HepG2 (cell line): ENCODE data around the gene TAMALIN.

Source experiments
- POLR2A ChIP-seq, 2 experiments: IDR thresholded peaks; 2 replicates each; pipeline ENCODE4 v1.6.1; 2011; ENCODE audit warnings: low read depth in 2 of 2, low read length in 2 of 2, mild to moderate bottlenecking in 1 of 2, moderate library complexity in 1 of 2; ENCODE audit not compliant: insufficient read depth in 1 of 2
- SIN3A ChIP-seq: IDR thresholded peaks from 2 replicates; pipeline ENCODE4 v1.6.1; 2011; ENCODE audit warnings: low read depth, mild to moderate bottlenecking, control low read depth, low read length, borderline replicate concordance
- ZBTB7A ChIP-seq: sonication (generic); formaldehyde crosslinking; IDR thresholded peaks from 2 replicates; pipeline ENCODE4 v1.8.0; 2022; ENCODE audit warnings: mild to moderate bottlenecking, missing genetic modification reagents
- ZNF274 ChIP-seq: sonication (generic); formaldehyde crosslinking; IDR thresholded peaks from 2 replicates; pipeline ENCODE4 v1.5.1; 2020; ENCODE audit warnings: mild to moderate bottlenecking, missing genetic modification reagents
- ZNF317 ChIP-seq: sonication (generic); formaldehyde crosslinking; IDR thresholded peaks from 2 replicates; pipeline ENCODE4 v1.5.0; 2020; ENCODE audit warnings: mild to moderate bottlenecking, missing genetic modification reagents
- ZNF33B ChIP-seq: sonication (generic); formaldehyde crosslinking; IDR thresholded peaks from 2 replicates; pipeline ENCODE4 v1.5.1; 2020; ENCODE audit warnings: mild to moderate bottlenecking, missing genetic modification reagents
- ZNF570 ChIP-seq: sonication (generic); formaldehyde crosslinking; IDR thresholded peaks from 2 replicates; pipeline ENCODE4 v1.4.0; 2020; ENCODE audit warnings: mild to moderate bottlenecking, missing genetic modification reagents, borderline replicate concordance
- TF ChIP-seq, protein P1 (sequence below): sonication (generic); formaldehyde crosslinking; IDR thresholded peaks from 2 replicates; pipeline ENCODE4 v1.4.0; 2020; ENCODE audit warnings: missing genetic modification reagents
- TF ChIP-seq, protein P2 (sequence below): sonication (generic); formaldehyde crosslinking; IDR thresholded peaks from 2 replicates; pipeline ENCODE4 v1.5.0; 2020; ENCODE audit warnings: mild to moderate bottlenecking, missing genetic modification reagents, moderate library complexity
- TF ChIP-seq, protein P3 (sequence below): IDR thresholded peaks from 2 replicates; pipeline ENCODE4 v1.6.1; 2016

DNA sequence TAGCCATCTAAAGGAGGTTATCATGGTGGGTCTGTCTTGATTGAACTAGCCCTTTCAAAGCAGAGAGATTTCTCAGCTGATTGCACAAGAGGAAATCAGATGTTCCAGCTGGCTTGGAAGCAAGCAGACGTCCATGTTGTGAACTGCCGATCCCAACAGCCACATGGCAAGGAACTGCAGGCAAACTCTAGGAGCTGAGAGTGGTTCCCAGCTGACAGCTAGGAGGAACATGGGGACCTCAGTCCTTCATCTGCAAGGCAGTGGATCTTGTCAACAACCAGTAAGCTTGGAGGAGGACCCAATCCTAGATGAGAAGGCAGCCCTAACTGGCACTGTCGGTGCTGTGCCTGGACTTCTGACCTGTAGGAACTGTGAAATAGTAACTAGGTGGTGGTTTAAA is 47.5 kb upstream of the TAMALIN start:
- TF ChIP-seq, protein P1, sequence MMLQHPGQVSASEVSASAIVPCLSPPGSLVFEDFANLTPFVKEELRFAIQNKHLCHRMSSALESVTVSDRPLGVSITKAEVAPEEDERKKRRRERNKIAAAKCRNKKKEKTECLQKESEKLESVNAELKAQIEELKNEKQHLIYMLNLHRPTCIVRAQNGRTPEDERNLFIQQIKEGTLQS (CRISPR knock-in tag) = no peak
- TF ChIP-seq POLR2A (IDR thresholded peaks at IDR 0.05; ENCODE audit: insufficient read depth in 1 of 2, low read depth in 2 of 2, low read length in 2 of 2) = no peak
- TF ChIP-seq, protein P2, sequence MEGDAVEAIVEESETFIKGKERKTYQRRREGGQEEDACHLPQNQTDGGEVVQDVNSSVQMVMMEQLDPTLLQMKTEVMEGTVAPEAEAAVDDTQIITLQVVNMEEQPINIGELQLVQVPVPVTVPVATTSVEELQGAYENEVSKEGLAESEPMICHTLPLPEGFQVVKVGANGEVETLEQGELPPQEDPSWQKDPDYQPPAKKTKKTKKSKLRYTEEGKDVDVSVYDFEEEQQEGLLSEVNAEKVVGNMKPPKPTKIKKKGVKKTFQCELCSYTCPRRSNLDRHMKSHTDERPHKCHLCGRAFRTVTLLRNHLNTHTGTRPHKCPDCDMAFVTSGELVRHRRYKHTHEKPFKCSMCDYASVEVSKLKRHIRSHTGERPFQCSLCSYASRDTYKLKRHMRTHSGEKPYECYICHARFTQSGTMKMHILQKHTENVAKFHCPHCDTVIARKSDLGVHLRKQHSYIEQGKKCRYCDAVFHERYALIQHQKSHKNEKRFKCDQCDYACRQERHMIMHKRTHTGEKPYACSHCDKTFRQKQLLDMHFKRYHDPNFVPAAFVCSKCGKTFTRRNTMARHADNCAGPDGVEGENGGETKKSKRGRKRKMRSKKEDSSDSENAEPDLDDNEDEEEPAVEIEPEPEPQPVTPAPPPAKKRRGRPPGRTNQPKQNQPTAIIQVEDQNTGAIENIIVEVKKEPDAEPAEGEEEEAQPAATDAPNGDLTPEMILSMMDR (CRISPR knock-in tag) = no peak
- TF ChIP-seq, protein P3, sequence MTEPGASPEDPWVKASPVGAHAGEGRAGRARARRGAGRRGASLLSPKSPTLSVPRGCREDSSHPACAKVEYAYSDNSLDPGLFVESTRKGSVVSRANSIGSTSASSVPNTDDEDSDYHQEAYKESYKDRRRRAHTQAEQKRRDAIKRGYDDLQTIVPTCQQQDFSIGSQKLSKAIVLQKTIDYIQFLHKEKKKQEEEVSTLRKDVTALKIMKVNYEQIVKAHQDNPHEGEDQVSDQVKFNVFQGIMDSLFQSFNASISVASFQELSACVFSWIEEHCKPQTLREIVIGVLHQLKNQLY (CRISPR knock-in tag) = no peak
- TF ChIP-seq SIN3A = no peak
- TF ChIP-seq ZBTB7A = no peak
- TF ChIP-seq ZNF274 = no peak
- no peak for TF ChIP-seq ZNF33B (CRISPR knock-in tag)
- TF ChIP-seq ZNF317 (CRISPR knock-in tag) = no peak
- no peak for TF ChIP-seq ZNF570
